ENCODE measurements around the gene EXOC7.

DNA sequence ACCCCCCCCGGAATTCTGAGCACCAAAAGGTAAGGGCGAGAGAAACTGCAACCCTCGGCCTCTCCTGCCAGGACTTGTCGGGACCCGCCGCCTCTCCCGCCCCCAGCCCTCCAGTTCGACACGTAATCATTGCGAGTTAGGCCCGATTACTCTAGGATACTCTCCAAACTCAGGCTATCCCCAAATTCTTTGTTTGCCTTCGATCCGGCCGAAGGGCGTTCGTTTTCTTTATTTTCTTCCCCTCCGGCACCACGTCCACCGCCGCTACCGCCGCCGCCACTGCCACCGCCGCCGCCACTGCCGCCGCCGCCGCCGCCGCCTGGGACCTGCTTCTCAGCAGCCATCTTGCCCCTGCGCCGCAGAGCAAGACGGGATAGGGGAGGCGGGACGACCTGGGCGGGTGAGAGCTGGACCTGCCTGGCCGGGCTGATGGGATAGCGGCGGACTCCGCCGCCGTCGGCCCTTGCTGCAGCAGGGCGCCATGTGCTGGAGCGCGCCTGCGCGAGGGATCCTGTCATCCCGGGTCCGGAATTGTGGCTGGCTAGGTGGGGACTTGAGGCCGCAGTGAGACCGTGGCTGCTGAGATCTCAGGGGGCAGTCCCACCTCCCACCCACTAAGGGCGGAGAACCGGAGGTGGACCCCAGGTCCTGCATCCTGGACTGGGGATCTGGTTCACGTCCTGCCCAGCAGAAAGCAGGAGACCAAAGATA is 31.3 kb downstream of the EXOC7 start, which contains the start of gene SRP68:
- TF ChIP-seq ZNF274 (IDR thresholded peaks at IDR 0.05; ENCODE audit: low read depth, low read length) = no peak
- TF ChIP-seq, protein P1, sequence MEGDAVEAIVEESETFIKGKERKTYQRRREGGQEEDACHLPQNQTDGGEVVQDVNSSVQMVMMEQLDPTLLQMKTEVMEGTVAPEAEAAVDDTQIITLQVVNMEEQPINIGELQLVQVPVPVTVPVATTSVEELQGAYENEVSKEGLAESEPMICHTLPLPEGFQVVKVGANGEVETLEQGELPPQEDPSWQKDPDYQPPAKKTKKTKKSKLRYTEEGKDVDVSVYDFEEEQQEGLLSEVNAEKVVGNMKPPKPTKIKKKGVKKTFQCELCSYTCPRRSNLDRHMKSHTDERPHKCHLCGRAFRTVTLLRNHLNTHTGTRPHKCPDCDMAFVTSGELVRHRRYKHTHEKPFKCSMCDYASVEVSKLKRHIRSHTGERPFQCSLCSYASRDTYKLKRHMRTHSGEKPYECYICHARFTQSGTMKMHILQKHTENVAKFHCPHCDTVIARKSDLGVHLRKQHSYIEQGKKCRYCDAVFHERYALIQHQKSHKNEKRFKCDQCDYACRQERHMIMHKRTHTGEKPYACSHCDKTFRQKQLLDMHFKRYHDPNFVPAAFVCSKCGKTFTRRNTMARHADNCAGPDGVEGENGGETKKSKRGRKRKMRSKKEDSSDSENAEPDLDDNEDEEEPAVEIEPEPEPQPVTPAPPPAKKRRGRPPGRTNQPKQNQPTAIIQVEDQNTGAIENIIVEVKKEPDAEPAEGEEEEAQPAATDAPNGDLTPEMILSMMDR (IDR thresholded peaks at IDR 0.05 in 2 of 3, conservative IDR thresholded peaks at IDR 0.05 in 1 of 3; ENCODE audit: borderline replicate concordance in 1 of 3, insufficient read depth in 1 of 3, low read depth in 2 of 3, low read length in 2 of 3) = no peak
- TF ChIP-seq, protein P2, sequence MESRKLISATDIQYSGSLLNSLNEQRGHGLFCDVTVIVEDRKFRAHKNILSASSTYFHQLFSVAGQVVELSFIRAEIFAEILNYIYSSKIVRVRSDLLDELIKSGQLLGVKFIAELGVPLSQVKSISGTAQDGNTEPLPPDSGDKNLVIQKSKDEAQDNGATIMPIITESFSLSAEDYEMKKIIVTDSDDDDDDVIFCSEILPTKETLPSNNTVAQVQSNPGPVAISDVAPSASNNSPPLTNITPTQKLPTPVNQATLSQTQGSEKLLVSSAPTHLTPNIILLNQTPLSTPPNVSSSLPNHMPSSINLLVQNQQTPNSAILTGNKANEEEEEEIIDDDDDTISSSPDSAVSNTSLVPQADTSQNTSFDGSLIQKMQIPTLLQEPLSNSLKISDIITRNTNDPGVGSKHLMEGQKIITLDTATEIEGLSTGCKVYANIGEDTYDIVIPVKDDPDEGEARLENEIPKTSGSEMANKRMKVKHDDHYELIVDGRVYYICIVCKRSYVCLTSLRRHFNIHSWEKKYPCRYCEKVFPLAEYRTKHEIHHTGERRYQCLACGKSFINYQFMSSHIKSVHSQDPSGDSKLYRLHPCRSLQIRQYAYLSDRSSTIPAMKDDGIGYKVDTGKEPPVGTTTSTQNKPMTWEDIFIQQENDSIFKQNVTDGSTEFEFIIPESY (IDR thresholded peaks at IDR 0.05; ENCODE audit: extremely low read depth, insufficient replicate concordance, low read length) = peak; percentile 70
- TF ChIP-seq POLR2A (IDR thresholded peaks at IDR 0.05; ENCODE audit: borderline replicate concordance, extremely low read depth, insufficient read depth, insufficient read length) = peak; percentile 87
